Small intestine (tissue), 7 donors: ENCODE data around the gene PTPN13. TPM values are rescaled to one million over a fixed set of nuclear protein-coding genes. Genes with fewer than 3 reads are reported as not detected.

Experiments
- DNase-seq, 2 donors: peaks; one replicate each; pipeline versions ENCODE4 v3.0.0 to v3.0.0-alpha.2; 2013
- FAIRE-seq: peaks from 2 replicates; lab custom pipeline; 2012; peaks lifted over from hg19 to GRCh38; lab: Jason Lieb, UNC
- H3K27ac ChIP-seq, 3 donors: one replicate each; pipeline ENCODE4 v1.5.1; 2013; ENCODE audit warnings: low read length in 2 of 3, mild to moderate bottlenecking in 2 of 3, control low read depth in 1 of 3, inconsistent platforms in 1 of 3, low read depth in 1 of 3, moderate library complexity in 1 of 3
- H3K27me3 ChIP-seq, 3 donors: one replicate each; pipeline ENCODE4 v1.6.1; 2013; ENCODE audit warnings: low read length in 3 of 3, inconsistent platforms in 1 of 3; ENCODE audit not compliant: control insufficient read depth in 3 of 3, insufficient read depth in 3 of 3
- H3K36me3 ChIP-seq, 3 donors: one replicate each; pipeline ENCODE4 v1.6.1; 2013; ENCODE audit warnings: low read length in 3 of 3, inconsistent platforms in 1 of 3, low read depth in 1 of 3, mild to moderate bottlenecking in 1 of 3, moderate library complexity in 1 of 3; ENCODE audit not compliant: control insufficient read depth in 3 of 3, insufficient read depth in 2 of 3
- H3K4me1 ChIP-seq, 3 donors: one replicate each; pipeline ENCODE4 v1.6.1; 2013; ENCODE audit warnings: low read length in 2 of 3, inconsistent platforms in 1 of 3, low read depth in 1 of 3, mild to moderate bottlenecking in 1 of 3, moderate library complexity in 1 of 3; ENCODE audit not compliant: control insufficient read depth in 3 of 3, insufficient read depth in 2 of 3
- H3K4me3 ChIP-seq, 3 donors: one replicate each; pipeline ENCODE4 v1.5.1; 2013; ENCODE audit warnings: low read length in 3 of 3, control low read depth in 1 of 3, inconsistent platforms in 1 of 3, low read depth in 1 of 3, mild to moderate bottlenecking in 1 of 3, moderate library complexity in 1 of 3
- H3K9me3 ChIP-seq, 2 donors: one replicate each; pipeline ENCODE4 v1.6.1; 2013; ENCODE audit warnings: low read depth in 1 of 2, low read length in 1 of 2; ENCODE audit not compliant: control insufficient read depth in 2 of 2, insufficient read depth in 1 of 2
- WGBS, 3 donors: extraction: QIAGEN DNeasy Blood & Tissue Kit; methylation state at CpG; one replicate each; pipeline ENCODE4 v1.1.7; 2013; 5-methylcytosine and 5-hydroxymethylcytosine counted together
- polyA plus RNA-seq, 4 donors: library from polyadenylated mRNA; stranded (reverse) in 3 of 4; unstranded in 1 of 4; fragments of 200-250 nt in 3 of 4; fragments of 120-200 nt in 1 of 4; gene quantifications; one replicate each; pipeline versions ENCODE4 v1.2.1 to v1.2.3, GENCODE V29; 2013
- donor health status: healthy with polysubstance abuse.
- donor health status: control.
- donor health status: control.
- donor health status: Bipolar disorder and iron deficiency.
- donor health status: healthy.

Gene PTPN13
- polyA plus RNA-seq, 4 donors, result 0.22 to 18.2 (median 0.60) TPM

DNA sequence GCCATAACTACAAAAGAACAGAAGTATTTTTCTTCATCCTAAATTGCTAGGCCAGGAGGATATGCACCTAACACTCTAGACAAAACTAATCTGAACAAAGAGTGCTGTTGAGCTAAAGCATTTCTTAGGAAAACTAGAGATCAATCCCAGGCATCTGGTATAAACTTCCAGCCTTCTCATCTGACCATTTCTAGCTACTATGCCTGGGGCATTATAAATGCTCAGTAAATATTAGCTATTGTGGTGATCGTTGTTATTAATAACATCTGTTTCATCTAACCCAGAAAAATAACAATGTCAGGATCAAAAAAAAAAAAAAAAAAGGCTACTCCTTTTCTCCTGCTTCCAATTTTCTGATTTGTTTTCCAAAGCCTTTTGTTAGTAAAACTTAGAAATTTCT, 262.8 kb downstream of the PTPN13 start:
- FAIRE-seq (no peak), DNase-seq (no peak)
- Histone ChIP-seq H3K36me3 (no peaks in the 10 kb centered on the region), H3K4me1 (no peaks in the 10 kb centered on the region), H3K4me3 (no peak overlapping the region), H3K9me3 (no peaks in the 10 kb centered on the region), H3K27me3 (no peaks in the 10 kb centered on the region), H3K27ac (no peak overlapping the region)
- WGBS, 3 donors, result 52 to 93% (median 71%) methylated on average over 1 of the region's 1 CpG

DNA sequence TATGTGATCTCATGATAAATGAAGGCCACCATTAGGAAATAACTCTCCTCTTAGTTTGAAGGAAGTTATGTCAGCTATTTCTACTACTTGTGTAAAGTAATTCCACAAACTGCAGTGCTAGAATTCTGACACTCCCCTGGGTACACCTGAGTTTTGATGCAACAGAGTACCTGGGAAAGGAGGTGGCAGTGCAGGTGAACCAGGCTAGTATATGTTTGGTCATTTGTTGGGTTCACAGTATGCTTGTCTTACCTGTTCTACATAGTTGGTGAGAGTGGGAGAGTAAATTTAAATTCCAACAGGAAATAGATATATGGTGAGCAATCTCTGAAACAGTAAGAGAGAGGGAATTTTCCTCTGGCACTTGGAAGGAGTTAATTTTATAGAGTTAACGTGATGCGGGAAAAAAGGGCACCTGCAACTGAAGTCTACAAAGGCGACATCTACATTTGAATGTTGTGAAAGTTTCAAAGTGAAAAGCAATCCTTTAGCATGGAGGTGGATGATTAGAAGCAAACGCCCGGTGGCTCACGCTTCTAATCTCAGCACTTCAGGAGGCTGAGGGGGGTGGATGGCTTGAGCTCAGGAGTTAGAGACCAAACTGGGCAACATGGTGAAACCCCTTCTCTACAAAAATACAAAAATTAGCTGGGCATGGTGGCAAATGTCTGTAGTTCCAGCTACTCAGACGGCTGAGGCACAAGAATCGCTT, 263.4 kb downstream of the PTPN13 start:
- no peaks in the 10 kb centered on the region for H3K36me3 ChIP-seq
- no peak overlapping the region for H3K4me3 ChIP-seq
- no peaks in the 10 kb centered on the region for H3K4me1 ChIP-seq
- FAIRE-seq, result no peak
- no peaks in the 10 kb centered on the region for H3K27me3 ChIP-seq
- no peaks in the 10 kb centered on the region for H3K9me3 ChIP-seq
- no peak for DNase-seq
- 88 to 93% (median 92%) methylated on average over 8 of the region's 8 CpGs for WGBS, 3 donors
- H3K27ac ChIP-seq, result no peak overlapping the region

Other genes starting within 250 kb of the PTPN13 start
- gene MAPK10, start 234.3 kb upstream of the PTPN13 start, polyA plus RNA-seq, result 1 to 10 TPM in 3 of 4 donors, under 1 TPM in 1; 0.22 to 8.9 (median 5.0) TPM